A375 (cell line): ENCODE measurements around the gene CD300LF. TPM values are rescaled to one million over a fixed set of nuclear protein-coding genes. Genes with fewer than 3 reads are reported as not detected.

Experiments used
- total RNA-seq: library from RNA; depleted of rRNA; stranded (reverse); fragments of >200 nt; shearing (Covaris generic); gene quantifications from 2 replicates; pipeline ENCODE4 v1.2.3, GENCODE V29; 2014; rRNA removed

The CD300LF gene
- not detected in 2 replicates for total RNA-seq

DNA sequence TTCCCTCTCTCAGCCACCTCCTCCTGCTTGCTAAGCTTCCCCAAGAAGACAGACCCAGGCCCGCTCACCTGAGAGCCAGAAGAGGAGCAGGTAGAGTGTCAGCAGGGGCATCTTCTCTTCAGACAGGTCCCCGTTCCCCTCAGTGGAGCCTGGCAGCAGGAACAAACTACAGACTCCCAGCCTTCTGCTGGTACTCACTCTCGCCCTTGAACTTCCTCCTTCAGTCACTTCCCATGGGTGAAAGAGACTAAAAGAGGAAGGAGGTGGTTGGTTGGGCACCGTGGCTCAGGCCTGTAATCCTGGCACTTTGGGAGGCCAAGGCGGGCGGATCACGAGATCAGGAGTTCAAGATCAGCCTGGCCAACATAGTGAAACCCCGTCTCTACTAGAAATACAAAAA lies at the start of gene CD300LF:
CD300LF (minus strand) TSS at position 168 of the 400 bp plus-strand sequence; CDS start at position 111, 57 bp downstream.

DNA sequence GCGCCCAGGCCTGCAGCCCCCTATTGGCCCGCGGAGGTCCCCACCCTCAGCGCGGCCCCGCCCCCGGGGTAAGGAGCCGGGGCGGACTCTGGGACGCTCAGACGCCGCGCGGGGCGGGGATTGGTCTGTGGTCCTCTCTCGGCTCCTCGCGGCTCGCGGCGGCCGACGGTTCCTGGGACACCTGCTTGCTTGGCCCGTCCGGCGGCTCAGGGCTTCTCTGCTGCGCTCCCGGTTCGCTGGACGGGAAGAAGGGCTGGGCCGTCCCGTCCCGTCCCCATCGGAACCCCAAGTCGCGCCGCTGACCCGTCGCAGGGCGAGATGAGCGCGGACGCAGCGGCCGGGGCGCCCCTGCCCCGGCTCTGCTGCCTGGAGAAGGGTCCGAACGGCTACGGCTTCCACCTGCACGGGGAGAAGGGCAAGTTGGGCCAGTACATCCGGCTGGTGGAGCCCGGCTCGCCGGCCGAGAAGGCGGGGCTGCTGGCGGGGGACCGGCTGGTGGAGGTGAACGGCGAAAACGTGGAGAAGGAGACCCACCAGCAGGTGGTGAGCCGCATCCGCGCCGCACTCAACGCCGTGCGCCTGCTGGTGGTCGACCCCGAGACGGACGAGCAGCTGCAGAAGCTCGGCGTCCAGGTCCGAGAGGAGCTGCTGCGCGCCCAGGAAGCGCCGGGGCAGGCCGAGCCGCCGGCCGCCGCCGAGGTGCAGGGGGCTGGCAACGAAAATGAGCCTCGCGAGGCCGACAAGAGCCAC lies 36.0 kb upstream of the CD300LF start, which contains the start of gene NHERF1:
NHERF1 (plus strand) TSS at position 100 of the 750 bp plus-strand sequence; CDS start at position 319, 219 bp downstream.

GRCh38 chr17:74736513-74737298 lies 24.0 kb upstream of the CD300LF start, which contains the start of gene RAB37:
Gene RAB37, plus strand, starts transcription at chr17:74737256. Its CDS starts 17 bp downstream, at chr17:74737273.

Other genes with a start within 250 kb of the CD300LF start
- gene CD300A, start 246.3 kb downstream of the CD300LF start, total RNA-seq, result not detected in 2 replicates
- not detected in 2 replicates for gene CD300LB, start 181.4 kb downstream of the CD300LF start, total RNA-seq
- gene CD300C, start 166.8 kb downstream of the CD300LF start, total RNA-seq, result not detected in 2 replicates
- gene CD300H, start 145.4 kb downstream of the CD300LF start, total RNA-seq, result not detected in 2 replicates
- not detected in 2 replicates for gene CD300LD, start 120.6 kb downstream of the CD300LF start, total RNA-seq
- not detected in 2 replicates for gene CD300E, start 89.2 kb downstream of the CD300LF start, total RNA-seq
- 0.04 TPM in 1 of 2 replicates, not detected in the other for gene RAB37, start 24.3 kb upstream of the CD300LF start, total RNA-seq
- gene NHERF1, start 35.7 kb upstream of the CD300LF start, total RNA-seq, result 19.8 and 25.8 TPM in 2 replicates
- gene NAT9, start 63.4 kb upstream of the CD300LF start, total RNA-seq, result 44.6 and 47.7 TPM in 2 replicates
- not detected in 2 replicates for gene GRIN2C, start 147.0 kb upstream of the CD300LF start, total RNA-seq
- 18.9 and 21.4 TPM in 2 replicates for gene FDXR, start 160.1 kb upstream of the CD300LF start, total RNA-seq
- not detected in 2 replicates for gene FADS6, start 180.7 kb upstream of the CD300LF start, total RNA-seq
- gene USH1G, start 210.3 kb upstream of the CD300LF start, total RNA-seq, result not detected in 2 replicates
- gene OTOP2, start 211.3 kb upstream of the CD300LF start, total RNA-seq, result not detected in 2 replicates
- gene OTOP3, start 223.0 kb upstream of the CD300LF start, total RNA-seq, result not detected in 2 replicates